SK-N-SH (cell line): ENCODE measurements around the gene KCNG1. TPM values are rescaled to one million over a fixed set of nuclear protein-coding genes. Genes with fewer than 3 reads are reported as not detected.

Experiments used
- CTCF ChIA-PET: fragments of 300-600, 350-600 bp; formaldehyde crosslinking; extraction: SDS; loops from one replicate; lab custom pipeline; 2021; lab: Yijun Ruan, JAX
- POLR2A ChIA-PET: fragments of 350-600 bp; sonication (Branson Sonifier 250); formaldehyde crosslinking; extraction: SDS; loops from one replicate; lab custom pipeline; 2020; ENCODE audit warnings: antibody characterized with exemption, inconsistent platforms; lab: Yijun Ruan, JAX
- DNase-seq: peaks from one replicate; pipeline ENCODE4 v3.0.0; 2012
- H2AFZ ChIP-seq: fragments of 200-600 bp; sonication (generic); 2 replicates; pipeline ENCODE4 v1.8.1; 2016; ENCODE audit warnings: antibody characterized with exemption, mild to moderate bottlenecking, low read depth
- H3F3A ChIP-seq: fragments of 200-600 bp; sonication (generic); replicated peaks from 2 replicates; pipeline ENCODE3; 2016; ENCODE audit warnings: antibody characterized with exemption, mild to moderate bottlenecking; ENCODE audit not compliant: insufficient read depth
- H3K27ac ChIP-seq, 2 experiments: fragments of 200-500 bp in 1 of 2; fragments of 200-600 bp in 1 of 2; sonication (Bioruptor generic) in 1 of 2; sonication (generic), shearing (Covaris generic) in 1 of 2; 2 replicates each; pipeline versions ENCODE4 v1.5.1 to v1.6.1; 2014 to 2016; ENCODE audit warnings: low read depth in 2 of 2, inconsistent platforms in 1 of 2, low read length in 1 of 2, mild to moderate bottlenecking in 1 of 2, mixed read lengths in 1 of 2
- H3K27me3 ChIP-seq: fragments of 200-600 bp; sonication (generic), shearing (Covaris generic); 2 replicates; pipeline ENCODE4 v1.6.1; 2016; ENCODE audit warnings: mixed run types; ENCODE audit not compliant: insufficient read depth
- H3K36me3 ChIP-seq, 2 experiments: fragments of 200-500 bp in 1 of 2; fragments of 200-600 bp in 1 of 2; sonication (Bioruptor generic) in 1 of 2; sonication (generic) in 1 of 2; replicated peaks in 1 of 2; 2 replicates each; pipeline versions ENCODE3 to v1.5.1; 2014 to 2016; ENCODE audit warnings: low read length in 1 of 2, mild to moderate bottlenecking in 1 of 2; ENCODE audit not compliant: insufficient read depth in 2 of 2, control insufficient read depth in 1 of 2
- H3K4me1 ChIP-seq, 2 experiments: fragments of 200-500 bp in 1 of 2; fragments of 200-600 bp in 1 of 2; sonication (Bioruptor generic) in 1 of 2; sonication (generic), shearing (Covaris generic) in 1 of 2; 2 replicates each; pipeline versions ENCODE4 v1.5.1 to v1.6.1; 2014 to 2016; ENCODE audit warnings: low read depth in 1 of 2, low read length in 1 of 2, mixed run types in 1 of 2; ENCODE audit not compliant: insufficient read depth in 2 of 2, control insufficient read depth in 1 of 2
- H3K4me2 ChIP-seq: fragments of 200-600 bp; sonication (generic), shearing (Covaris generic); 2 replicates; pipeline ENCODE4 v1.6.1; 2017; ENCODE audit warnings: mixed run types
- H3K4me3 ChIP-seq, 2 experiments: fragments of 200-500 bp in 1 of 2; fragments of 200-600 bp in 1 of 2; sonication (Bioruptor generic) in 1 of 2; sonication (generic), shearing (Covaris generic) in 1 of 2; 2 replicates each; pipeline versions ENCODE4 v1.5.1 to v1.8.1; 2014 to 2016; ENCODE audit warnings: low read depth in 2 of 2, inconsistent platforms in 1 of 2, low read length in 1 of 2, mild to moderate bottlenecking in 1 of 2, mixed read lengths in 1 of 2, moderate library complexity in 1 of 2
- H3K79me2 ChIP-seq: fragments of 200-600 bp; sonication (generic); 2 replicates; pipeline ENCODE4 v1.8.1; 2017; ENCODE audit warnings: mild to moderate bottlenecking; ENCODE audit not compliant: insufficient read depth
- H3K9ac ChIP-seq: fragments of 200-600 bp; sonication (generic); 2 replicates; pipeline ENCODE4 v1.6.1; 2017; ENCODE audit warnings: mixed run types
- H3K9me2 ChIP-seq: fragments of 200-600 bp; sonication (generic); 2 replicates; pipeline ENCODE4 v1.6.1; 2017; ENCODE audit warnings: mixed run types
- H3K9me3 ChIP-seq: fragments of 200-600 bp; sonication (generic); 2 replicates; pipeline ENCODE4 v1.6.1; 2017; ENCODE audit warnings: mixed run types, mild to moderate bottlenecking, moderate library complexity
- H4K20me1 ChIP-seq: fragments of 200-600 bp; sonication (generic); 2 replicates; pipeline ENCODE4 v1.6.1; 2017; ENCODE audit warnings: mild to moderate bottlenecking, mixed run types; ENCODE audit not compliant: insufficient read depth
- CHD2 ChIP-seq: fragments of 150-350 bp; IDR thresholded peaks from 2 replicates; pipeline ENCODE4 v1.6.1; 2018; ENCODE audit warnings: low read length; ENCODE audit not compliant: partially characterized antibody
- EP300 ChIP-seq, 2 experiments: IDR thresholded peaks; 2 replicates each; pipeline versions ENCODE4 v1.4.0 to v1.6.1; 2012; ENCODE audit warnings: borderline replicate concordance in 1 of 2, low read depth in 1 of 2, low read length in 1 of 2
- FOSL2 ChIP-seq: IDR thresholded peaks from 2 replicates; pipeline ENCODE4 v1.4.0; 2012; ENCODE audit warnings: low read depth, mild to moderate bottlenecking, moderate library complexity, borderline replicate concordance
- FOXM1 ChIP-seq: IDR thresholded peaks from 2 replicates; pipeline ENCODE4 v1.4.0; 2012; ENCODE audit warnings: low read depth, mild to moderate bottlenecking
- JUND ChIP-seq: IDR thresholded peaks from 2 replicates; pipeline ENCODE4 v1.4.0; 2012
- MAX ChIP-seq: IDR thresholded peaks from 2 replicates; pipeline ENCODE4 v1.4.0; 2012; ENCODE audit warnings: low read depth
- MEF2A ChIP-seq: IDR thresholded peaks from 2 replicates; pipeline ENCODE4 v1.4.0; 2012; ENCODE audit warnings: low read depth, borderline replicate concordance
- NFIC ChIP-seq: IDR thresholded peaks from 2 replicates; pipeline ENCODE4 v1.4.0; 2012; ENCODE audit warnings: borderline replicate concordance
- PBX3 ChIP-seq: IDR thresholded peaks from 2 replicates; pipeline ENCODE4; 2012
- RCOR1 ChIP-seq: fragments of 150-350 bp; IDR thresholded peaks from 2 replicates; pipeline ENCODE4 v1.6.1; 2017; ENCODE audit warnings: antibody characterized with exemption, low read length
- SIN3A ChIP-seq: IDR thresholded peaks from 2 replicates; pipeline ENCODE4 v1.6.1; 2012; ENCODE audit warnings: low read depth, mild to moderate bottlenecking, low read length, moderate library complexity, borderline replicate concordance
- WGBS: methylation state at CpG from one replicate; pipeline ENCODE4 v1.1.6; 2017; ENCODE audit warnings: low lambda C conversion rate; 5-methylcytosine and 5-hydroxymethylcytosine counted together
- polyA plus RNA-seq, 3 experiments: library from polyadenylated mRNA; depleted of rRNA; stranded (reverse); fragments of >200 nt; gene quantifications; 2 replicates each; pipeline ENCODE4 v1.2.3, GENCODE V29; 2012

Gene KCNG1
- polyA plus RNA-seq, 1 of the 3 experiments (the other 2 are of a cell fraction), result 13.8 TPM

DNA sequence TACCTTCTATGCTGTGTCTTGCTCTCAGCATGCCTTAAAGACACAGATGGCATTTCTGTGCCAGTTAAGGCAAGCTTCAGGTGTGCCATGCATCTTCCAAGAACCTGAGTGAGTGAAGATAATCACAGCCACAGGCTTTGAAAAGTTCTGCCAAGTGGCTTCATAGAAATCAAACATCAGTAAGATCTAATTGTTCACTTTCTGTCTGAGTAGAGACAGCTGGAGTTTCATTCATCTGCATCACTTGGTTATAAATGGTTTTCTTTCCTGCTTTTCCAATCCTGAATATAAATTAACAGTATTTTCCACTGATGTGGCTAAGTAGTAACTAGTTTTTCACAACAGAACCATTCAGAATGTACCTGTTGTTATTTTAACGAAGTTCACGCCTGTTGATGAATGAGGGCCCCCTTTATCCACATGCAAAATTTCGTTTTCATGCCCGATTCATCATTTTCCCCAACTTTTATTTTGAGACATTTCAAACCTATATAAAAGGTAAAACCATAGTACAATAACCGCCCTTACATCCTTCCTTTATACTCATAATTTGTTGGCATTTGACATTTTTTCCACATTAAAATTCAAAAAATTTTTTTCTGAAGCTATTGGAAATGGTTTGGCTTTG, 38.6 kb upstream of the KCNG1 start:
- Histone ChIP-seq H3K9ac (no peak overlapping the region), H3K79me2 (no peaks in the 10 kb centered on the region), H3K9me2 (no peaks in the 10 kb centered on the region), H3K4me2 (no peak overlapping the region), H3K36me3 (no peaks in the 10 kb centered on the region), H4K20me1 (no peaks in the 10 kb centered on the region), H2AFZ (no peak overlapping the region), H3K9me3 (no peaks in the 10 kb centered on the region), H3F3A (no peaks in the 10 kb centered on the region), H3K4me1 (no peaks in the 10 kb centered on the region), H3K27me3 (peaks cover 4% of the 10 kb centered on the region; the same call in 1 of the 2 replicates), H3K4me3 (no peak overlapping the region), H3K27ac (no peak overlapping the region)
- WGBS, result 58% methylated on average over 5 of the region's 5 CpGs
- POLR2A ChIA-PET, result no interaction called here
- TF ChIP-seq FOSL2 (no peak), FOXM1 (no peak), CHD2 (no peak), PBX3 (no peak), RCOR1 (no peak), EP300 (IDR thresholded peaks at IDR 0.05; ENCODE audit: borderline replicate concordance in 1 of 2, low read depth in 1 of 2, low read length in 1 of 2) (no peak), JUND (no peak), MAX (no peak)
- DNase-seq, result no peak
- CTCF ChIA-PET, result interaction anchor here (0.7 to 0.9 kb wide), 2 partner anchors 10 to 24 kb away, joined by 3 read pairs; no protein-coding TSS in a partner anchor

DNA sequence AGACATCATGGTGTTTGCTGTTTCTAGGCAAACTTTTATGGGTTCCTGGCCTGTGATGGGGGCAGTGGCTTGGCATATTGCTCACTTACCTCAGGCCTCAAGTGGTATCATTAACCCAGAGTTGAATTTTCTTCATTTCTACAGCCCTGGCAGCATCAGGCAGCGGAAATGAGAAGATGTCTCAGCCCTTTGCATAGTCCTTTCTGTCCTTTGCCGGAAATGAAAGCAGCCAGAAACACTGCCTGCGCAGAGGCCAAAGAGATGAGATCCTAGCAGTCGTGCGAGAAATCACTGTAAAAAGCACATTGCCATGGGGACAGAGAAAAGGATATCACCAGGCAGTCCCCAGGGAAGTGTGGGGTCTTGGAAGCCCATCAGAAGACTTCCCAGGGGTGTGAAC, 37.4 kb upstream of the KCNG1 start:
- H3K36me3 ChIP-seq, result no peaks in the 10 kb centered on the region
- no peaks in the 10 kb centered on the region for H3K4me1 ChIP-seq
- no peaks in the 10 kb centered on the region for H3K9me3 ChIP-seq
- CTCF ChIA-PET, result interaction anchor here (1.0 to 1.1 kb wide), 2 partner anchors 29 to 535 kb away, joined by 3 to 4 read pairs; no protein-coding TSS in a partner anchor
- POLR2A ChIA-PET, result no interaction called here
- no peaks in the 10 kb centered on the region for H3K9me2 ChIP-seq
- no peak overlapping the region for H3K27ac ChIP-seq
- H3K4me2 ChIP-seq, result no peak overlapping the region
- WGBS, result 71% methylated on average over 5 of the region's 5 CpGs
- no peak for DNase-seq
- no peaks in the 10 kb centered on the region for H4K20me1 ChIP-seq
- no peak overlapping the region for H2AFZ ChIP-seq
- no peak overlapping the region for H3K4me3 ChIP-seq
- no peaks in the 10 kb centered on the region for H3F3A ChIP-seq
- H3K79me2 ChIP-seq, result no peaks in the 10 kb centered on the region
- peaks cover 4% of the 10 kb centered on the region; the same call in 1 of the 2 replicates for H3K27me3 ChIP-seq
- TF ChIP-seq MEF2A (no peak), NFIC (no peak)
- H3K9ac ChIP-seq, result no peak overlapping the region

DNA sequence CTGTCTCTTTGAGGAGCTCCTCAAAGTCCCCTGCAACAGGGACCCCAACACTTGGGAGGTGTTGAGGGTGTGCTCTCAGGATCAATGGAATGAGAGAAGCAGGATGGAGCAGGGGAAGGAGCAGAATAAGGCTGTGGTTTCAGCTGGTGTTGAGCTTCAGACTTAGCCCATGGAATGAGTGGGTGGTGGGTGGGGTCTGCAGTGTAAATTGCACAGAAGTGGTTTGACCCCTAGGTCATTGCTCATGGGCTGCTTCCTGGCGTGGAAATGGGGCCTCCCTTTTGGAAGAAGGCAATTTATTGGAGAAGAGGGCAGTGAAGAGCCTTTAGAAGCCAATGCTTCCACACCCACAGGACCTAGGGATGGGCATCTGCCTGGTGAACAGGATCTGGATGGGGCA, 37.0 kb upstream of the KCNG1 start:
- TF ChIP-seq CHD2 (no peak), SIN3A (no peak), PBX3 (no peak)
- H3K9ac ChIP-seq, result no peak overlapping the region
- no peaks in the 10 kb centered on the region for H3K36me3 ChIP-seq
- H3K9me2 ChIP-seq, result no peaks in the 10 kb centered on the region
- no peaks in the 10 kb centered on the region for H3K9me3 ChIP-seq
- H4K20me1 ChIP-seq, result no peaks in the 10 kb centered on the region
- H3K4me1 ChIP-seq, result no peaks in the 10 kb centered on the region
- no peak overlapping the region for H3K27ac ChIP-seq
- CTCF ChIA-PET, result interaction anchor here (1.0 to 1.2 kb wide), 3 partner anchors 29 to 535 kb away, joined by 3 to 5 read pairs (median 4); no protein-coding TSS in a partner anchor
- no peaks in the 10 kb centered on the region for H3F3A ChIP-seq
- POLR2A ChIA-PET, result no interaction called here
- no peak overlapping the region for H3K4me3 ChIP-seq
- no peak overlapping the region for H2AFZ ChIP-seq
- no peaks in the 10 kb centered on the region for H3K79me2 ChIP-seq
- WGBS, result 18% methylated on average over 1 of the region's 1 CpG
- H3K27me3 ChIP-seq, result peaks cover 4% of the 10 kb centered on the region; the same call in 1 of the 2 replicates
- DNase-seq, result no peak
- no peak overlapping the region for H3K4me2 ChIP-seq
